Erythroblast (primary cell): ENCODE data around the gene C10orf95.

Experiments used
- GATA1 ChIP-seq: IDR thresholded peaks from 2 replicates; pipeline ENCODE4 v1.6.1; 2011; ENCODE audit warnings: low read depth, mild to moderate bottlenecking, control low read depth, low read length, moderate library complexity
- POLR2A ChIP-seq: IDR thresholded peaks from 2 replicates; pipeline ENCODE4 v1.6.1; 2011; ENCODE audit warnings: mild to moderate bottlenecking, low read length

GRCh38 chr10:102484021-102484420 is 32.7 kb upstream of the C10orf95 start:
- TF ChIP-seq POLR2A (no peak), GATA1 (no peak)
